Measurements from ENCODE around the gene CCDC88C. TPM values are rescaled to one million over a fixed set of nuclear protein-coding genes. Genes with fewer than 3 reads are reported as not detected.

The CCDC88C gene
- total RNA-seq, 1 experiment from 2014 or later, result 21.3 TPM

GRCh38 chr14:91229005-91229382 is 188.6 kb downstream of the CCDC88C start:
- ChIA-PET CTCF (no interaction called here), POLR2A (no interaction called here)
- Histone ChIP-seq H3K36me3 (ENCODE audit: control insufficient read depth, insufficient read depth, low read length) (no peaks in the 10 kb centered on the region), H3K27ac (ENCODE audit: low read length) (no peak overlapping the region), H3K4me1 (ENCODE audit: control insufficient read depth, insufficient read depth, low read length) (no peaks in the 10 kb centered on the region), H3K27me3 (ENCODE audit: control insufficient read depth, insufficient read depth, low read length) (no peaks in the 10 kb centered on the region), H3K4me3 (ENCODE audit: low read depth in 2 of 2, low read length in 2 of 2) (no peak overlapping the region), H3K9me3 (ENCODE audit: control insufficient read depth, insufficient read depth, low read depth, low read length) (no peaks in the 10 kb centered on the region)
- no peak for ATAC-seq
- DNase-seq (ENCODE audit: low read depth, low spot score), result no peak
- TF ChIP-seq CTCF (IDR thresholded peaks at IDR 0.05) (no peak), TCF7L2 (IDR thresholded peaks at IDR 0.05; ENCODE audit: low read depth, low read length) (no peak), SIN3A (IDR thresholded peaks at IDR 0.05; ENCODE audit: borderline replicate concordance, insufficient read depth, low read depth, low read length) (no peak), POLR2AphosphoS5 (IDR thresholded peaks at IDR 0.05; ENCODE audit: low read depth, low read length) (no peak)
- TF ChIP-seq, protein P1, sequence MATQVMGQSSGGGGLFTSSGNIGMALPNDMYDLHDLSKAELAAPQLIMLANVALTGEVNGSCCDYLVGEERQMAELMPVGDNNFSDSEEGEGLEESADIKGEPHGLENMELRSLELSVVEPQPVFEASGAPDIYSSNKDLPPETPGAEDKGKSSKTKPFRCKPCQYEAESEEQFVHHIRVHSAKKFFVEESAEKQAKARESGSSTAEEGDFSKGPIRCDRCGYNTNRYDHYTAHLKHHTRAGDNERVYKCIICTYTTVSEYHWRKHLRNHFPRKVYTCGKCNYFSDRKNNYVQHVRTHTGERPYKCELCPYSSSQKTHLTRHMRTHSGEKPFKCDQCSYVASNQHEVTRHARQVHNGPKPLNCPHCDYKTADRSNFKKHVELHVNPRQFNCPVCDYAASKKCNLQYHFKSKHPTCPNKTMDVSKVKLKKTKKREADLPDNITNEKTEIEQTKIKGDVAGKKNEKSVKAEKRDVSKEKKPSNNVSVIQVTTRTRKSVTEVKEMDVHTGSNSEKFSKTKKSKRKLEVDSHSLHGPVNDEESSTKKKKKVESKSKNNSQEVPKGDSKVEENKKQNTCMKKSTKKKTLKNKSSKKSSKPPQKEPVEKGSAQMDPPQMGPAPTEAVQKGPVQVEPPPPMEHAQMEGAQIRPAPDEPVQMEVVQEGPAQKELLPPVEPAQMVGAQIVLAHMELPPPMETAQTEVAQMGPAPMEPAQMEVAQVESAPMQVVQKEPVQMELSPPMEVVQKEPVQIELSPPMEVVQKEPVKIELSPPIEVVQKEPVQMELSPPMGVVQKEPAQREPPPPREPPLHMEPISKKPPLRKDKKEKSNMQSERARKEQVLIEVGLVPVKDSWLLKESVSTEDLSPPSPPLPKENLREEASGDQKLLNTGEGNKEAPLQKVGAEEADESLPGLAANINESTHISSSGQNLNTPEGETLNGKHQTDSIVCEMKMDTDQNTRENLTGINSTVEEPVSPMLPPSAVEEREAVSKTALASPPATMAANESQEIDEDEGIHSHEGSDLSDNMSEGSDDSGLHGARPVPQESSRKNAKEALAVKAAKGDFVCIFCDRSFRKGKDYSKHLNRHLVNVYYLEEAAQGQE (IDR thresholded peaks at IDR 0.05; ENCODE audit: insufficient read depth in 1 of 2, low read depth in 2 of 2, low read length in 1 of 2), result no peak
- no TSS peak for BruUV-seq (replicated peaks)
- in situ Hi-C loops (cut with HindIII; ENCODE audit: low pct_unique_long_range_greater_than_20kb, low sequenced_read_pairs) (no loop called here), intact Hi-C loops (cut with micrococcal nuclease; ENCODE audit: unreplicated experiment) (no loop called here)

GRCh38 chr14:91228112-91229004 is 189.3 kb downstream of the CCDC88C start:
- ATAC-seq (no peak), DNase-seq (ENCODE audit: low read depth, low spot score) (no peak)
- Histone ChIP-seq H3K4me1 (ENCODE audit: control insufficient read depth, insufficient read depth, low read length) (no peaks in the 10 kb centered on the region), H3K9me3 (ENCODE audit: control insufficient read depth, insufficient read depth, low read depth, low read length) (no peaks in the 10 kb centered on the region), H3K4me3 (ENCODE audit: low read depth in 2 of 2, low read length in 2 of 2) (no peak overlapping the region), H3K27ac (ENCODE audit: low read length) (no peak overlapping the region), H3K27me3 (ENCODE audit: control insufficient read depth, insufficient read depth, low read length) (no peaks in the 10 kb centered on the region), H3K36me3 (ENCODE audit: control insufficient read depth, insufficient read depth, low read length) (no peaks in the 10 kb centered on the region)
- BruUV-seq (replicated peaks), result no TSS peak
- CTCF ChIA-PET, result no interaction called here
- POLR2A ChIA-PET, result no interaction called here
- in situ Hi-C loops (cut with HindIII; ENCODE audit: low pct_unique_long_range_greater_than_20kb, low sequenced_read_pairs) (no loop called here), intact Hi-C loops (cut with micrococcal nuclease; ENCODE audit: unreplicated experiment) (no loop called here)
- TF ChIP-seq, protein P1 (IDR thresholded peaks at IDR 0.05; ENCODE audit: insufficient read depth in 1 of 2, low read depth in 2 of 2, low read length in 1 of 2), result no peak
- TF ChIP-seq POLR2AphosphoS5 (IDR thresholded peaks at IDR 0.05; ENCODE audit: low read depth, low read length), result no peak
- TF ChIP-seq TCF7L2 (IDR thresholded peaks at IDR 0.05; ENCODE audit: low read depth, low read length), result no peak
